ENCODE measurements around the gene POLR1E.

Gene POLR1E

GRCh38 chr9:37542488-37542887 is 56.7 kb downstream of the POLR1E start:
- no peak for DNase-seq

- DNase-seq = no peak
Observed at GRCh38 chr9:37542895-37543294, 57.1 kb downstream of the POLR1E start.

GRCh38 chr9:37543468-37543867 is 57.7 kb downstream of the POLR1E start:
- no peak for DNase-seq

- DNase-seq = no peak
Observed at GRCh38 chr9:37547328-37547878, 61.7 kb downstream of the POLR1E start.

- DNase-seq = no peak
Observed at GRCh38 chr9:37549527-37549926, 63.8 kb downstream of the POLR1E start.

GRCh38 chr9:37550781-37551180 is 65.0 kb downstream of the POLR1E start:
- no peak for DNase-seq

- DNase-seq = no peak
Observed at GRCh38 chr9:37551468-37551867, 65.7 kb downstream of the POLR1E start.

- no peak for DNase-seq
Observed at GRCh38 chr9:37551888-37552287, 66.1 kb downstream of the POLR1E start.
